ENCODE measurements around the gene SDK1. TPM values are rescaled to one million over a fixed set of nuclear protein-coding genes. Genes with fewer than 3 reads are reported as not detected.
A peak's percentile ranks its signal among the peaks of the same experiment; 100 is the strongest.

The SDK1 gene
- total and polyA plus RNA-seq, 7 experiments from 2014 or later = 0.07 to 2.5 (median 0.54) TPM

DNA sequence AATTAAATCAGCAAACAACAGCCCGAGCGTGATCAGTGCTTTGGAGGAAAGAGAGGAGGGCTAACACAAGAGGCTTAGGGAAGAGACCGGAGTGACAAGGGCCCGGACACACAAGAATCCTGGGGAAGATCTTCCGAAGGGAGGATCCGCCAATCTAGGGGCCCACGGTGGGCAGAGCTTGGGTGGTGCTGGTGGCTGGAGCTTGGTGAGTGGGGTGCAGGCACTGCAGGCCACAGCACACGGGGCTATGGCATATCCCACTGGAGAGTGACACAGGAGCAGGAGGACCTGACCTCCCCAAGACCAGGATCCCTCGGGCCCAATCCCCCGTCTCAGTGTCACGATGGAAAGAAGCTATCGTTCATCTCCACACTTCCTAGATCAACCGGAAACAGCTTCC, 909.8 kb downstream of the SDK1 start:
- H3K4me3 ChIP-seq (ENCODE audit: low read length) = no peak overlapping the region
- ChIA-PET POLR2A (no interaction called here), CTCF (no interaction called here)
- H3K9me3 Mint-ChIP-seq = peaks cover 0 to 1% (median 0%) of the 10 kb centered on the region in 11 donors
- intact Hi-C loops (cut with micrococcal nuclease) = no loop called here
- ATAC-seq (no peak), DNase-seq (no peak)
- no peaks in the 10 kb centered on the region for H3K27me3 ChIP-seq (ENCODE audit: control insufficient read depth in 2 of 2, insufficient read depth in 2 of 2, low read length in 2 of 2)
- no peak overlapping the region for H3K27ac ChIP-seq (ENCODE audit: low read depth, low read length)
- no peak overlapping the region for H3K27ac Mint-ChIP-seq
- no peaks in the 10 kb centered on the region for H3K27me3 Mint-ChIP-seq
- no peaks in the 10 kb centered on the region for H3K9me3 ChIP-seq (ENCODE audit: control insufficient read depth in 2 of 3, low read length in 3 of 3)
- no peaks in the 10 kb centered on the region for H3K4me1 Mint-ChIP-seq
- H3K4me3 Mint-ChIP-seq = no peak overlapping the region
- H3K36me3 ChIP-seq (ENCODE audit: control insufficient read depth in 2 of 3, insufficient read depth in 3 of 3, low read length in 3 of 3) = no peaks in the 10 kb centered on the region
- peaks cover 0 to 4% (median 0%) of the 10 kb centered on the region in 5 donors for H3K36me3 Mint-ChIP-seq
- H3K4me1 ChIP-seq (ENCODE audit: control insufficient read depth in 2 of 2, insufficient read depth in 2 of 2, low read length in 2 of 2) = no peaks in the 10 kb centered on the region

DNA sequence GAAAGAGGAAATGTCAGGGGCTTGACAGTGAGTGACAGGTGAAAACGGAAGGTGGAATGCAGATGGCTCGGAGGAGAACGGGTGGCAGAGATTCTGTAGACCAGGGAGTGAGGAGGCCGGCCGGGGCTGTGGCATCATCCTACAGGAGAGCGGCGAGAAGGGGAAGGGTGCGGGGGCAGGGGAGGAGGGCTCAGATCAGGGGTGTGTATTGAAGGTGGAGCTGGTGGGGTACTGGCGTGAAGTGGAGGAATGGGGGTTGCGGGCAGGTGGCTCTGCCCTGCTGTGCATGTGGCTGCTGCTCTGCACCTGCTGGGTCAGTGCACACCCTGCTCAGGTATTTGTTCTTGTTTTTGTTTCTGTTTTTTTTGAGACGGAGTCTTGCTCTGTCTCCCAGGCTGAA, 910.2 kb downstream of the SDK1 start:
- no peak for DNase-seq
- intact Hi-C loops (cut with micrococcal nuclease) = no loop called here
- Histone ChIP-seq H3K4me3 (ENCODE audit: low read length) (no peak overlapping the region), H3K9me3 (ENCODE audit: control insufficient read depth in 2 of 3, low read length in 3 of 3) (no peaks in the 10 kb centered on the region), H3K27ac (ENCODE audit: low read depth, low read length) (no peak overlapping the region), H3K36me3 (ENCODE audit: control insufficient read depth in 2 of 3, insufficient read depth in 3 of 3, low read length in 3 of 3) (no peaks in the 10 kb centered on the region), H3K4me1 (ENCODE audit: control insufficient read depth in 2 of 2, insufficient read depth in 2 of 2, low read length in 2 of 2) (no peaks in the 10 kb centered on the region), H3K27me3 (ENCODE audit: control insufficient read depth in 2 of 2, insufficient read depth in 2 of 2, low read length in 2 of 2) (no peaks in the 10 kb centered on the region)
- CTCF ChIA-PET = no interaction called here
- Mint-ChIP-seq H3K9me3 (peaks cover 0 to 1% (median 0%) of the 10 kb centered on the region in 11 donors), H3K4me3 (no peak overlapping the region), H3K27ac (peak overlapping the region in 1 of 9 donors; percentile 21), H3K27me3 (no peaks in the 10 kb centered on the region), H3K36me3 (peaks cover 0 to 4% (median 0%) of the 10 kb centered on the region in 5 donors), H3K4me1 (no peaks in the 10 kb centered on the region)
- POLR2A ChIA-PET = no interaction called here
- no peak for ATAC-seq

DNA sequence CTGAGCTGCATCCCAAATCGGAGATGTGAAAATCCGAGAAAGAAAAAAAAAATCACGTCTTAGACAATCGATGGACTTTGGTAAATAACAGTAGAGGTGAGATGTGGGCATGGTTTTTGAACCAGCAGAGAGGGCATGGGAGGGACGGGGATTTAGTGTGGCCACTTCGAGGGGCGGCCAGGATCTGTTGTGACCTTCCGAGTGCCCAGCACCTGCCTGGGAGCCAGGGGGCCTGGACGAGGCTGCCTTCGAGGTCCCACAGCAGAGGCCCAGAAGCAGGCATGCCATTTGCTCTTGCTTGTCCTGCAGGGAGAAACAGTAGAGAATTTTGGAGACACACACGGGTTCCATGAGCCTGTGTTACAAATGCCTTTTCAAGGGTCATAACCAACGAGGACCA, 911.3 kb downstream of the SDK1 start:
- Histone ChIP-seq H3K36me3 (ENCODE audit: control insufficient read depth in 2 of 3, insufficient read depth in 3 of 3, low read length in 3 of 3) (no peaks in the 10 kb centered on the region), H3K4me3 (ENCODE audit: low read length) (no peak overlapping the region), H3K4me1 (ENCODE audit: control insufficient read depth in 2 of 2, insufficient read depth in 2 of 2, low read length in 2 of 2) (no peaks in the 10 kb centered on the region), H3K27me3 (ENCODE audit: control insufficient read depth in 2 of 2, insufficient read depth in 2 of 2, low read length in 2 of 2) (no peaks in the 10 kb centered on the region), H3K27ac (ENCODE audit: low read depth, low read length) (no peak overlapping the region), H3K9me3 (ENCODE audit: control insufficient read depth in 2 of 3, low read length in 3 of 3) (no peaks in the 10 kb centered on the region)
- Mint-ChIP-seq H3K27ac (no peak overlapping the region), H3K4me3 (no peak overlapping the region), H3K27me3 (no peaks in the 10 kb centered on the region), H3K9me3 (peaks cover 0 to 1% (median 0%) of the 10 kb centered on the region in 11 donors), H3K36me3 (peaks cover 0 to 4% (median 0%) of the 10 kb centered on the region in 5 donors), H3K4me1 (no peaks in the 10 kb centered on the region)
- intact Hi-C loops (cut with micrococcal nuclease) = no loop called here
- CTCF ChIA-PET = no interaction called here
- no peak for ATAC-seq
- DNase-seq = no peak
- POLR2A ChIA-PET = no interaction called here

DNA sequence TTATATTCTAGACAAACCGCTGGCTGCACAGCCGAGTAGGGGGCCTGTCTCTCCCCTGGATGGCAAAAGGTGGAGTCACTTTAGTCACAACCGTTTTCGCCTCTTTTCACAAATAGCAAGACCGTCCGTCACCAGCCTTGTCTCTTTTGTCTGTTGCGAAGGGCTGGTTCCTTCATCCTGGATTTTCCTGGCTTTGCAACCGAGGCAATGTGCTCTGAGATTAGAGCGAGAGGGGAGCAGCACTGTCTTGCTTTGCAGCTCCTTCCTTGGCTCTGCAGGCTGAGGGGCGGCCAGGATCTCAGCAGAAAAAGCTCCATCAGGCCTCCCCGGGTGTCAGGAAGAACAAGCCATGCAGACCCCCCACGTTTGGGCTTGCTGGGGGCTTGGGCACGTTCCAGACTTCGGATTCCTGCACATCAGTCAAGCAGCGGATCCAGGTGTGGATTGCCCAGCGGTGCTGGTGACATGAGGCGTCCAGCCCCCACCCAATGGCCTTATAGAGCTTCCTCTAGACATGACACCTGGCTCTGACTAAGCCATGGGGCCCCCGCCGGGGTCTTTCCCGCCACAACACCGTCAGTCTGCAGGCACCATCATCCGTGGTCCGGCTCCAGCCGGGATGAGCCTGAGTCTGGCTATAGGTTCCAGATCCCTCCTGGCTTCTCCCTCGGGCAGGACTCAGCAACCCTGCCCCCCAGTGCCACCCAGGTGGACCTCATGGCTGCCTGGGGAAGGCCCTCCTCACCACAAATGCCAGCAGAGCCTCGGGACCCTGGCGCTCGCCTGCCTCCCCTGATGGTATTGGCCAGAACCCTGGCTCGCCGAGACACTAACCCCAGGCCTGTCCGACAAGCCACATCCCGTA, 913.5 kb downstream of the SDK1 start:
- Histone ChIP-seq H3K36me3 (ENCODE audit: control insufficient read depth in 2 of 3, insufficient read depth in 3 of 3, low read length in 3 of 3) (no peaks in the 10 kb centered on the region), H3K27ac (ENCODE audit: low read depth, low read length) (no peak overlapping the region), H3K4me3 (ENCODE audit: low read length) (no peak overlapping the region), H3K27me3 (ENCODE audit: control insufficient read depth in 2 of 2, insufficient read depth in 2 of 2, low read length in 2 of 2) (no peaks in the 10 kb centered on the region), H3K9me3 (ENCODE audit: control insufficient read depth in 2 of 3, low read length in 3 of 3) (no peaks in the 10 kb centered on the region), H3K4me1 (ENCODE audit: control insufficient read depth in 2 of 2, insufficient read depth in 2 of 2, low read length in 2 of 2) (no peaks in the 10 kb centered on the region)
- CTCF ChIA-PET = no interaction called here
- no peak for ATAC-seq
- Mint-ChIP-seq H3K4me3 (no peak overlapping the region), H3K27me3 (no peaks in the 10 kb centered on the region), H3K27ac (no peak overlapping the region), H3K9me3 (peaks cover 0 to 3% (median 0%) of the 10 kb centered on the region in 11 donors), H3K4me1 (no peaks in the 10 kb centered on the region), H3K36me3 (peaks cover 0 to 7% (median 0%) of the 10 kb centered on the region in 5 donors)
- intact Hi-C loops (cut with micrococcal nuclease) = no loop called here
- POLR2A ChIA-PET = no interaction called here
- DNase-seq = no peak

DNA sequence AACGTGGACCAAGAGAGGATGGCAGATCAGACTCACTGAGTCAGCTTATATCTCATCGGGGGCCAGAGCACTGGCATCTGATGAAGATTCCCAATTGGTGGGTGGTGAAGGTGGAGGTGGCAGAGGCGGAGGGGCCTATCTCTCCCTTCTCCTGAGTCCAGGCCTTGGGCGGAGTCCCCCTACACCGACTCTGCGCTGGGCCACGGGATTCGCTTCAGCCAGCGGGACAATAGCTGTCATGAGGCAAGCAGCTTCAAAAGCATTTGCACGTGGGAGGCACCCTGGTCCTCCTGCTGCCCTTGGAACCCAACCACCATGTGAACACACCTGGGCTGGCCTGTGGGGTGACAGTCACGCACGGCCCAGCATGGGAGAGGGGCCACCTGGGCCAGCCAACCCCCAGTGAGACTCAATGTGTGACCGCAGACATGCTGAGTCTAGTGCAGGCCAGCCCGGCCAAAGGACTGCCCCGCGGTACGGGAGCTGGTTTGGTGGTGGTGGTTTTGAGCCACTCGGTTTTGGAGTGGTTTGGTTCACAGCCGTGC, 914.2 kb downstream of the SDK1 start:
- Mint-ChIP-seq H3K27me3 (no peaks in the 10 kb centered on the region), H3K36me3 (peaks cover 0 to 7% (median 0%) of the 10 kb centered on the region in 5 donors)
- CTCF ChIA-PET = no interaction called here

DNA sequence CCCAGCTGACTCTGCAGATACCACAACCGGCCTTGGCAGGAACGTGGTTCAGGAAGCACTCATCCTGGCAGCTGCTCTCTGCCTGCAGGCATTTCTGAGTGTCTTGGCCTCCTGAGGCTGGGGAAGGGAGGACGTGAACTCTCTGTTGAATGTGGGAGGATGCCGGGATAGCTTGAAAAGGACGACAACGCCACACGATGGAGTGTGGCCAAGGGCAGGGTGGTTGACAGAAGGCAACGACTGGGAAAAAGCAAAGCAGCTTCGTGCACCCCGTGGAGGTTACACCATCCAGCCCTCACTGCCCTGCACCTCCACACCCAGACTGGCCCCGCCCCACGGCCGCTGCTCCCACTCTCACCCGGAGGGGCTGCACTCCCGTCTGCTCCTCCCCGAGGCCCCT, 915.0 kb downstream of the SDK1 start:
- Mint-ChIP-seq H3K36me3 (peaks cover 0 to 7% (median 0%) of the 10 kb centered on the region in 5 donors), H3K27me3 (no peaks in the 10 kb centered on the region), H3K4me3 (no peak overlapping the region), H3K9me3 (peaks cover 0 to 3% (median 0%) of the 10 kb centered on the region in 11 donors), H3K4me1 (no peaks in the 10 kb centered on the region), H3K27ac (no peak overlapping the region)
- ChIA-PET POLR2A (no interaction called here), CTCF (no interaction called here)
- Histone ChIP-seq H3K36me3 (ENCODE audit: control insufficient read depth in 2 of 3, insufficient read depth in 3 of 3, low read length in 3 of 3) (no peaks in the 10 kb centered on the region), H3K27me3 (ENCODE audit: control insufficient read depth in 2 of 2, insufficient read depth in 2 of 2, low read length in 2 of 2) (no peaks in the 10 kb centered on the region), H3K4me1 (ENCODE audit: control insufficient read depth in 2 of 2, insufficient read depth in 2 of 2, low read length in 2 of 2) (no peaks in the 10 kb centered on the region), H3K9me3 (ENCODE audit: control insufficient read depth in 2 of 3, low read length in 3 of 3) (no peaks in the 10 kb centered on the region), H3K4me3 (ENCODE audit: low read length) (no peak overlapping the region), H3K27ac (ENCODE audit: low read depth, low read length) (no peak overlapping the region)
- intact Hi-C loops (cut with micrococcal nuclease) = no loop called here
- DNase-seq (no peak), ATAC-seq (no peak)

More for the DNA sequence above, 914.2 kb downstream of the SDK1 start:
- no peaks in the 10 kb centered on the region for H3K4me1 ChIP-seq (ENCODE audit: control insufficient read depth in 2 of 2, insufficient read depth in 2 of 2, low read length in 2 of 2)
- no peaks in the 10 kb centered on the region for H3K36me3 ChIP-seq (ENCODE audit: control insufficient read depth in 2 of 3, insufficient read depth in 3 of 3, low read length in 3 of 3)
- POLR2A ChIA-PET = no interaction called here
- Mint-ChIP-seq H3K9me3 (peaks cover 0 to 3% (median 0%) of the 10 kb centered on the region in 11 donors), H3K4me3 (no peak overlapping the region), H3K4me1 (no peaks in the 10 kb centered on the region), H3K27ac (no peak overlapping the region)
- intact Hi-C loops (cut with micrococcal nuclease) = no loop called here
- no peak overlapping the region for H3K4me3 ChIP-seq (ENCODE audit: low read length)
- no peak for DNase-seq
- no peak overlapping the region for H3K27ac ChIP-seq (ENCODE audit: low read depth, low read length)
- no peak for ATAC-seq
- no peaks in the 10 kb centered on the region for H3K27me3 ChIP-seq (ENCODE audit: control insufficient read depth in 2 of 2, insufficient read depth in 2 of 2, low read length in 2 of 2)
- H3K9me3 ChIP-seq (ENCODE audit: control insufficient read depth in 2 of 3, low read length in 3 of 3) = no peaks in the 10 kb centered on the region

Data from naive thymus-derived CD4-positive, alpha-beta T cell (primary cell).